Measurements from ENCODE around the gene TARS1. TPM values are rescaled to one million over a fixed set of nuclear protein-coding genes. Genes with fewer than 3 reads are reported as not detected.

TARS1 gene
- total and polyA plus RNA-seq, 4 donors = 71.5 to 97.5 (median 81.7) TPM

GRCh38 chr5:33487236-33487635 is 46.5 kb downstream of the TARS1 start:
- Histone ChIP-seq H3K4me3 (no peak overlapping the region), H3K27ac (ENCODE audit: low read depth in 1 of 2, low read length in 1 of 2) (no peak overlapping the region), H3K4me1 (ENCODE audit: control insufficient read depth in 5 of 5, insufficient read depth in 5 of 5, low read length in 5 of 5) (peaks cover 0 to 7% (median 0%) of the 10 kb centered on the region in 5 donors), H3K9me3 (ENCODE audit: control insufficient read depth in 4 of 4, insufficient read depth in 3 of 4, low read length in 3 of 4) (no peaks in the 10 kb centered on the region), H3K27me3 (ENCODE audit: control insufficient read depth in 3 of 3, insufficient read depth in 3 of 3, low read length in 2 of 3) (no peaks in the 10 kb centered on the region), H3K36me3 (ENCODE audit: control insufficient read depth in 4 of 4, insufficient read depth in 4 of 4, low read length in 4 of 4) (peaks cover 0 to 2% (median 0%) of the 10 kb centered on the region in 4 donors), H3K9ac (ENCODE audit: insufficient read depth in 1 of 2, low read length in 2 of 2) (no peak overlapping the region)
- no peak for ATAC-seq (ENCODE audit: insufficient read depth, low FRiP score)
- no peak for TF ChIP-seq CTCF (IDR thresholded peaks at IDR 0.05; ENCODE audit: control extremely low read depth, extremely low read depth)
- DNase-seq = peak in 2 of 3 donors; percentile 66 to 77
- 73 to 87% methylated on average over 3 of the region's 3 CpGs for WGBS, 2 donors

- no peak for TF ChIP-seq CTCF (IDR thresholded peaks at IDR 0.05; ENCODE audit: control extremely low read depth, extremely low read depth)
- Histone ChIP-seq H3K9ac (ENCODE audit: insufficient read depth in 1 of 2, low read length in 2 of 2) (no peak overlapping the region), H3K4me1 (ENCODE audit: control insufficient read depth in 5 of 5, insufficient read depth in 5 of 5, low read length in 5 of 5) (peaks cover 0 to 7% (median 0%) of the 10 kb centered on the region in 5 donors), H3K27ac (ENCODE audit: low read depth in 1 of 2, low read length in 1 of 2) (no peak overlapping the region), H3K9me3 (ENCODE audit: control insufficient read depth in 4 of 4, insufficient read depth in 3 of 4, low read length in 3 of 4) (no peaks in the 10 kb centered on the region), H3K27me3 (ENCODE audit: control insufficient read depth in 3 of 3, insufficient read depth in 3 of 3, low read length in 2 of 3) (no peaks in the 10 kb centered on the region), H3K4me3 (no peak overlapping the region), H3K36me3 (ENCODE audit: control insufficient read depth in 4 of 4, insufficient read depth in 4 of 4, low read length in 4 of 4) (no peaks in the 10 kb centered on the region)
- ATAC-seq (ENCODE audit: insufficient read depth, low FRiP score) (no peak), DNase-seq (no peak)
- 96 to 98% methylated on average over 19 of the region's 19 CpGs for WGBS, 2 donors
Observed at GRCh38 chr5:33488558-33489355, 48.0 kb downstream of the TARS1 start.

DNA sequence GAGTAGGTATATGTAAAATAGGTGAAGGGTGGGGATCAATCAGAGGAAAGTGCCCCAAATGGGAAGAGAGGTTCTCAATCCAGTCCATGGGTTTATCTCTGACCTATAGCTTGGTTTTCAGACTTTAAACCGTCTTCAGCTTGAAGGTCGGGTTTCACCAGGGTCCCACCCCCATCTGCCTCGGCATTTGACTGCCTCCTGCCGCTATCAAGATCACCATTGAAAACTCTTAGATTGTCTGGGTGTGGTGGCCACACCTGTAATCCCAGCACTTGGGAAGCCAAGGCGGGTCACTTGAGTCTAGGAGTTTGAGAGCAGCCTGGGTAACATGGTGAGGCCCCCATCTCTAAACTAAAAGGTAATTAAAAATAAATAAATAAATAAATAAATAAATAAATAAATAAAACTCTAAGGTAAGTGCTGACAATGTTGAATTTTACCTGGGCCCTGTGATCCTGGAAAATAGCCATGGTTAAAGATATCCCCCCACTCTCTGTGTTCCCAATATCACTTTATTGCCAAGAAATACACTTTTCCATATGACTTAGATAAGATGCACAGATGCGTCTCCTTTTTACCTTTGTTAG is 48.8 kb downstream of the TARS1 start:
- TF ChIP-seq CTCF (IDR thresholded peaks at IDR 0.05; ENCODE audit: control extremely low read depth, extremely low read depth) = no peak
- Histone ChIP-seq H3K4me3 (no peak overlapping the region), H3K9ac (ENCODE audit: insufficient read depth in 1 of 2, low read length in 2 of 2) (no peak overlapping the region), H3K4me1 (ENCODE audit: control insufficient read depth in 5 of 5, insufficient read depth in 5 of 5, low read length in 5 of 5) (peaks cover 0 to 14% (median 0%) of the 10 kb centered on the region in 5 donors), H3K36me3 (ENCODE audit: control insufficient read depth in 4 of 4, insufficient read depth in 4 of 4, low read length in 4 of 4) (no peaks in the 10 kb centered on the region), H3K27me3 (ENCODE audit: control insufficient read depth in 3 of 3, insufficient read depth in 3 of 3, low read length in 2 of 3) (no peaks in the 10 kb centered on the region), H3K9me3 (ENCODE audit: control insufficient read depth in 4 of 4, insufficient read depth in 3 of 4, low read length in 3 of 4) (no peaks in the 10 kb centered on the region), H3K27ac (ENCODE audit: low read depth in 1 of 2, low read length in 1 of 2) (no peak overlapping the region)
- DNase-seq (no peak), ATAC-seq (ENCODE audit: insufficient read depth, low FRiP score) (no peak)
- 93 to 95% methylated on average over 6 of the region's 6 CpGs for WGBS, 2 donors
